Peyer's patch (tissue), 4 donors: ENCODE data around the gene MDFI. TPM values are rescaled to one million over a fixed set of nuclear protein-coding genes. Genes with fewer than 3 reads are reported as not detected.

ENCODE experiments used
- DNase-seq, 3 donors: peaks; one replicate each; pipeline ENCODE4 v3.0.0-alpha.2; 2017 to 2019
- H3K27ac ChIP-seq, 4 donors: fragments of 200-600 bp; sonication (generic); one replicate each; pipeline ENCODE4 v1.5.1; 2016 to 2019
- H3K27me3 ChIP-seq, 2 donors: fragments of 200-600 bp; sonication (generic); one replicate each; pipeline ENCODE4 v1.5.1; 2019
- H3K36me3 ChIP-seq, 3 donors: fragments of 200-600 bp; sonication (generic); one replicate each; pipeline ENCODE4 v1.5.1; 2016 to 2019
- H3K4me1 ChIP-seq, 4 donors: fragments of 200-600 bp; sonication (generic); one replicate each; pipeline ENCODE4 v1.5.1; 2016 to 2019
- H3K4me3 ChIP-seq, 4 donors: fragments of 200-600 bp; sonication (generic); 1 replicate in 3 of 4; 2 replicates in 1 of 4; pipeline ENCODE4 v1.5.1; 2016 to 2019; ENCODE audit warnings: mild to moderate bottlenecking in 1 of 4
- H3K9me3 ChIP-seq, 4 donors: fragments of 200-600 bp; sonication (generic); one replicate each; pipeline ENCODE4 v1.5.1; 2016 to 2019; ENCODE audit warnings: mild to moderate bottlenecking in 1 of 4
- POLR2A ChIP-seq, 2 donors: fragments of 450-650 bp; IDR thresholded peaks; one replicate each; pipeline ENCODE4 v1.5.1; 2017; ENCODE audit warnings: antibody characterized with exemption in 2 of 2, mild to moderate bottlenecking in 2 of 2, moderate library complexity in 2 of 2
- total RNA-seq, 4 donors: library from RNA; depleted of rRNA; stranded (reverse); fragments of >200 nt; gene quantifications; one replicate each; pipeline ENCODE4 v1.1.0, GENCODE V29; 2016
- TF ChIP-seq, protein P1 (sequence below), 6 experiments: fragments of 450-650 bp in 4 of 6; fragments of 200-600 bp in 2 of 6; sonication (generic) in 1 of 6; IDR thresholded peaks; one replicate each; pipeline ENCODE4 v1.5.1; 2017 to 2019; ENCODE audit warnings: antibody characterized with exemption in 6 of 6, mild to moderate bottlenecking in 3 of 6, moderate library complexity in 1 of 6

MDFI gene
- total RNA-seq, 4 donors from 2014 or later: 0.94 to 2.6 (median 2.4) TPM; not detected in 1

DNA sequence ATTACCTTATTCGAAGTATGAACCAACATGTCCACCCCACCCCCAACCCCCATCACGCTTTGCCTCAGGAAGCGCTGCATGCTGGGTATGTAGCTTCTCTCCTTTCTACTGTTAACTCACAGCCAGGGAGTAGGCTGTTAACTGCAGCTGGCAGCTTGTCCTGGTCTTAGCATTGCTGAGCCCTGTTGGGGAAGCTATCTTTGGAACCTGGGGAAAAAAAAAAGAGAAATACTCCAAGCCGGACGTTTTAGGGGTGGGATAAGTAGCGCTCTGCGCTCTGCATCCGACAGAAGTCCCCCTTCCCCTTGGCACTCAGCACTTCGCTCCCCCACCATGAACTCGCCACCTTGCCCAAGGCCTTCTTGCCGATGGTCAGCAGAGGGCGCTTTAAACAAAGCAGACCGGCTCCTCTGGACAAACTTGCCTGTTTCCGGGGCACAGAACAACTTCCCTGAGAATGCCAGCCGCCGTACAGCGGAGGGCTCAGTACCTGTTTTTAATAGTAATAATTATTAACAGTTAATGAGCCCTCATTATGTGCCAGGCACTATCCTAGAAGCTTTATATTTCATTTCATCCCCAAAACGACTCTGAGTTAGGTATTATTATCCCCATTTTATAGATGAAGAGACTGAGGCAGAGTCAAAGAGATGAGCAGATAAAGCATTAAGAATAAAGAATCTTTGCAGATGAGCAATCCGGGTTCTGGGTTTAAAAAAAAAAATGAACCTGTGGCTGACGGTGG lies 35.2 kb upstream of the MDFI start:
- DNase-seq: peak; percentile 70 to 88 (median 79)
- no peak overlapping the region for H3K4me3 ChIP-seq
- H3K9me3 ChIP-seq: no peaks in the 10 kb centered on the region
- peaks cover 0 to 8% (median 2%) of the 10 kb centered on the region in 4 donors for H3K4me1 ChIP-seq
- no peak overlapping the region for H3K27ac ChIP-seq
- TF ChIP-seq, protein P1, sequence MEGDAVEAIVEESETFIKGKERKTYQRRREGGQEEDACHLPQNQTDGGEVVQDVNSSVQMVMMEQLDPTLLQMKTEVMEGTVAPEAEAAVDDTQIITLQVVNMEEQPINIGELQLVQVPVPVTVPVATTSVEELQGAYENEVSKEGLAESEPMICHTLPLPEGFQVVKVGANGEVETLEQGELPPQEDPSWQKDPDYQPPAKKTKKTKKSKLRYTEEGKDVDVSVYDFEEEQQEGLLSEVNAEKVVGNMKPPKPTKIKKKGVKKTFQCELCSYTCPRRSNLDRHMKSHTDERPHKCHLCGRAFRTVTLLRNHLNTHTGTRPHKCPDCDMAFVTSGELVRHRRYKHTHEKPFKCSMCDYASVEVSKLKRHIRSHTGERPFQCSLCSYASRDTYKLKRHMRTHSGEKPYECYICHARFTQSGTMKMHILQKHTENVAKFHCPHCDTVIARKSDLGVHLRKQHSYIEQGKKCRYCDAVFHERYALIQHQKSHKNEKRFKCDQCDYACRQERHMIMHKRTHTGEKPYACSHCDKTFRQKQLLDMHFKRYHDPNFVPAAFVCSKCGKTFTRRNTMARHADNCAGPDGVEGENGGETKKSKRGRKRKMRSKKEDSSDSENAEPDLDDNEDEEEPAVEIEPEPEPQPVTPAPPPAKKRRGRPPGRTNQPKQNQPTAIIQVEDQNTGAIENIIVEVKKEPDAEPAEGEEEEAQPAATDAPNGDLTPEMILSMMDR (IDR thresholded peaks at IDR 0.05): peak; percentile 32 to 88 (median 76)
- no peak for TF ChIP-seq POLR2A (IDR thresholded peaks at IDR 0.05)
- peaks cover 0 to 18% (median 0%) of the 10 kb centered on the region in 3 donors for H3K36me3 ChIP-seq
- no peaks in the 10 kb centered on the region for H3K27me3 ChIP-seq

DNA sequence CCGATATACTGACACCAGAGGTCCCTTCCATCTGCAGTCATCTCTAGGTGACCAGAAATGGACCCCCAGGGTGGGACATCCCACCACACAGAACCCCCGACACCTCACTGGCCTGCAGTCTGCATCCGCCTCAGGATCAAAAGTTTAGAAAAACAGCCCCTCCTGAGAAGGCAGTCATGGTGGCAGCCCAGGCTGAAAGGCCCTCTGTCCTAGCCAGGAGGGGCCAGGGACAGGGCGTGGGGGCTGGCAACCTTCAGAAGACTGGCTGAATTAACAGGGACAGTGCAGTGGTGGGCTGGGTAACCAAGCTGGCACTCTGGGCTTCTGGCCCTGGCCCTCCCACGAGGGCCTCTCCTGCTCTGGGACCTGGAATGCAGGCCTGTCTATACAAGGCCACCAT lies 34.3 kb upstream of the MDFI start:
- no peak overlapping the region for H3K27ac ChIP-seq
- H3K4me3 ChIP-seq: no peak overlapping the region
- peaks cover 0 to 11% (median 0%) of the 10 kb centered on the region in 3 donors for H3K36me3 ChIP-seq
- H3K9me3 ChIP-seq: no peaks in the 10 kb centered on the region
- peaks cover 0 to 8% (median 2%) of the 10 kb centered on the region in 4 donors for H3K4me1 ChIP-seq
- DNase-seq: no peak
- no peaks in the 10 kb centered on the region for H3K27me3 ChIP-seq
- TF ChIP-seq, protein P1 (IDR thresholded peaks at IDR 0.05): no peak
- no peak for TF ChIP-seq POLR2A (IDR thresholded peaks at IDR 0.05)

DNA sequence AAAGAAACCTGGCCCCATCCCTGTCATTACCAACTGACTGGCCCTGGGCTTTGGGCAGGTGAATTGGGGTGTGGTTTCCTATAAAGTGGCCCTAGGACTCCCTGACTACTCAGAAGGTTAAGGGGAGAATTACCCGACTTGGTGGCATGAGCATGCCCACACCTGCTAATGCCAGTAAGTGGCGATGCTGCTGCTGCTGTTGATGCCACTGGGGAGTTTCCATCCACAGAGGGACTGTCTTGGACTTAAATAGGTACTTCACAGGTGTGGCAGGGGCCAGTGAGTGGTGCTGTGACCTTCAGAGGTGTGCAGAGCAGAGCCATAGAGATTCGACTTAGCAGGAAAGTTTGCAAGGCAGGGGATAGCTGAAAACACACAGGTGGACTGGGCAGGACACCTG lies 32.6 kb upstream of the MDFI start:
- Histone ChIP-seq H3K9me3 (no peaks in the 10 kb centered on the region), H3K27ac (no peak overlapping the region), H3K4me1 (peaks cover 0 to 8% (median 2%) of the 10 kb centered on the region in 4 donors), H3K4me3 (no peak overlapping the region), H3K36me3 (peaks cover 0 to 2% (median 0%) of the 10 kb centered on the region in 3 donors), H3K27me3 (no peaks in the 10 kb centered on the region)
- DNase-seq: no peak
- no peak for TF ChIP-seq POLR2A (IDR thresholded peaks at IDR 0.05)
- TF ChIP-seq, protein P1 (IDR thresholded peaks at IDR 0.05): no peak

DNA sequence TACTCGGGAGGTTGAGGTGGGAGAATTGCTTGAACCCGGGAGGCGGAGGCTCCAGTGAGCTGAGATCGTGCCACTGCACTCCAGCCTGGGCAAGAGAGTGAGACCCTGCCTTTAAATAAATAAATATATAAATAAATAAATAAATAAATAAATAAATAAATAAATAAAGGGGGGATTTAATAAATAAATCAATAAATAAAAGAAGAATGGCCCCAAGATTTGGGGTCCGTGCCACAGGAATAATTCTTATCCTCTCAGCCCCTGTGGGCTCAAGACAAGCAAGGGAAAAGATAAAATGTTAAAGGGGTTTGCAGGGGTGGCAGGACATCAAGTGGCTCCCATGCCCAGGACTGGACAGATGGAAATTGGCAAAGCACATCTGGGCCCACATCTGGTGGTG lies 31.2 kb upstream of the MDFI start:
- H3K36me3 ChIP-seq: no peaks in the 10 kb centered on the region
- no peaks in the 10 kb centered on the region for H3K27me3 ChIP-seq
- TF ChIP-seq, protein P1 (IDR thresholded peaks at IDR 0.05): no peak
- no peak for TF ChIP-seq POLR2A (IDR thresholded peaks at IDR 0.05)
- peaks cover 0 to 8% (median 2%) of the 10 kb centered on the region in 4 donors for H3K4me1 ChIP-seq
- H3K4me3 ChIP-seq: no peak overlapping the region
- H3K9me3 ChIP-seq: no peaks in the 10 kb centered on the region
- no peak overlapping the region for H3K27ac ChIP-seq
- DNase-seq: no peak

GRCh38 chr6:41607736-41608135 lies 30.5 kb upstream of the MDFI start:
- no peaks in the 10 kb centered on the region for H3K36me3 ChIP-seq
- no peak overlapping the region for H3K27ac ChIP-seq
- no peak for TF ChIP-seq POLR2A (IDR thresholded peaks at IDR 0.05)
- TF ChIP-seq, protein P1 (IDR thresholded peaks at IDR 0.05): no peak
- no peaks in the 10 kb centered on the region for H3K27me3 ChIP-seq
- DNase-seq: no peak
- peaks cover 0 to 3% (median 1%) of the 10 kb centered on the region in 4 donors for H3K4me1 ChIP-seq
- H3K9me3 ChIP-seq: no peaks in the 10 kb centered on the region
- no peak overlapping the region for H3K4me3 ChIP-seq
